Suprapubic skin (tissue), 3 donors: ENCODE results near the gene C11orf91.

Experiments
- CTCF ChIP-seq, 2 donors: fragments of 200-600 bp in 1 of 2; fragments of 450-650 bp in 1 of 2; sonication (generic) in 1 of 2; IDR thresholded peaks; one replicate each; pipeline ENCODE4 v1.5.1; 2016 to 2019; ENCODE audit warnings: antibody characterized with exemption in 2 of 2, mild to moderate bottlenecking in 1 of 2, moderate library complexity in 1 of 2
- POLR2A ChIP-seq, 2 donors: fragments of 450-650 bp; IDR thresholded peaks; one replicate each; pipeline ENCODE4 v1.6.1; 2017; ENCODE audit warnings: antibody characterized with exemption in 2 of 2, mild to moderate bottlenecking in 2 of 2, moderate library complexity in 2 of 2

GRCh38 chr11:33733980-33734379 lies 33.4 kb upstream of the C11orf91 start:
- no peak for TF ChIP-seq POLR2A (IDR thresholded peaks at IDR 0.05)
- no peak for TF ChIP-seq CTCF (IDR thresholded peaks at IDR 0.05)
